Measurements from ENCODE around the gene NKX6-2. TPM values are rescaled to one million over a fixed set of nuclear protein-coding genes. Genes with fewer than 3 reads are reported as not detected.
A peak's percentile ranks its signal among the peaks of the same experiment; 100 is the strongest.

The NKX6-2 gene
- total and polyA plus RNA-seq, 2 experiments from 2014 or later = 0.24 to 9.3 TPM

GRCh38 chr10:132783165-132783939, 2.6 kb downstream of the NKX6-2 start:
- no peak for DNase-seq (ENCODE audit: low spot score)
- Histone ChIP-seq H3K9me2 (ENCODE audit: insufficient read depth) (no peaks in the 10 kb centered on the region), H2AFZ (no peak overlapping the region), H3K79me2 (replicated peaks; ENCODE audit: insufficient read depth) (no peaks in the 10 kb centered on the region), H3K27ac (ENCODE audit: low read depth) (no peak overlapping the region), H3K36me3 (ENCODE audit: insufficient read depth) (no peaks in the 10 kb centered on the region), H3K4me1 (ENCODE audit: insufficient read depth) (peaks cover 7% of the 10 kb centered on the region), H3K4me2 (peak overlapping the region; percentile 72), H4K20me1 (replicated peaks; ENCODE audit: insufficient read depth) (peaks cover 12% of the 10 kb centered on the region), H3K4me3 (0 out of 2 replicates have a peak overlapping the region, but pooled peaks have one; percentile 43), H3K27me3 (ENCODE audit: insufficient read depth) (peaks cover 68% of the 10 kb centered on the region), H3F3A (replicated peaks; ENCODE audit: low read depth) (no peaks in the 10 kb centered on the region)
- TF ChIP-seq EZH2 (IDR thresholded peaks at IDR 0.05; ENCODE audit: low read depth, unreplicated experiment) = peak; percentile 59
- TF ChIP-seq ZNF331 (CRISPR knock-in tag; IDR thresholded peaks at IDR 0.05; ENCODE audit: low read depth) = no peak
- Mint-ChIP-seq H3K36me3 (ENCODE audit: low read depth) (peaks cover 3% of the 10 kb centered on the region; the same call in 2 of the 3 replicates), H3K4me3 (peak overlapping the region; percentile 62; the same call in 2 of the 3 replicates), H3K27me3 (ENCODE audit: insufficient read depth, low read depth, poor library complexity) (peaks cover 62% of the 10 kb centered on the region), H3K9me3 (no peaks in the 10 kb centered on the region), H3K27ac (no peak overlapping the region), H3K4me1 (peaks cover 14% of the 10 kb centered on the region)
- no peak for ATAC-seq

- H4K20me1 ChIP-seq (replicated peaks; ENCODE audit: insufficient read depth) = peaks cover 12% of the 10 kb centered on the region
- no peak overlapping the region for H3K4me2 ChIP-seq
- H3K4me1 ChIP-seq (ENCODE audit: insufficient read depth) = peaks cover 7% of the 10 kb centered on the region
- no peaks in the 10 kb centered on the region for H3K36me3 ChIP-seq (ENCODE audit: insufficient read depth)
- H3K27me3 ChIP-seq (ENCODE audit: insufficient read depth) = peaks cover 50% of the 10 kb centered on the region
- no peak overlapping the region for H3K4me3 ChIP-seq
- H3K36me3 Mint-ChIP-seq (ENCODE audit: low read depth) = peaks cover 3% of the 10 kb centered on the region; the same call in 2 of the 3 replicates
- H3K4me3 Mint-ChIP-seq = no peak overlapping the region
- H3K9me3 Mint-ChIP-seq = no peaks in the 10 kb centered on the region
- H3K79me2 ChIP-seq (replicated peaks; ENCODE audit: insufficient read depth) = no peaks in the 10 kb centered on the region
- DNase-seq (ENCODE audit: low spot score) (no peak), ATAC-seq (no peak)
- H3K4me1 Mint-ChIP-seq = peaks cover 14% of the 10 kb centered on the region
- no peaks in the 10 kb centered on the region for H3K9me2 ChIP-seq (ENCODE audit: insufficient read depth)
- peaks cover 51% of the 10 kb centered on the region for H3K27me3 Mint-ChIP-seq (ENCODE audit: insufficient read depth, low read depth, poor library complexity)
- H2AFZ ChIP-seq = no peak overlapping the region
- H3K27ac Mint-ChIP-seq = no peak overlapping the region
- no peaks in the 10 kb centered on the region for H3F3A ChIP-seq (replicated peaks; ENCODE audit: low read depth)
- no peak overlapping the region for H3K27ac ChIP-seq (ENCODE audit: low read depth)
- TF ChIP-seq EZH2 (IDR thresholded peaks at IDR 0.05; ENCODE audit: low read depth, unreplicated experiment) (no peak), JUNB (IDR thresholded peaks at IDR 0.05; ENCODE audit: unreplicated experiment) (no peak), STAT1 (IDR thresholded peaks at IDR 0.05; ENCODE audit: unreplicated experiment) (no peak), CREB1 (CRISPR knock-in tag; IDR thresholded peaks at IDR 0.05; ENCODE audit: low read depth) (no peak), ZNF114 (CRISPR knock-in tag; IDR thresholded peaks at IDR 0.05) (no peak), ZNF462 (CRISPR knock-in tag; IDR thresholded peaks at IDR 0.05) (no peak), CTCF (conservative IDR thresholded peaks at IDR 0.05; ENCODE audit: low read depth in 2 of 2) (no peak), REST (IDR thresholded peaks at IDR 0.05; ENCODE audit: unreplicated experiment) (no peak)
Observed at GRCh38 chr10:132781556-132781955, 4.4 kb downstream of the NKX6-2 start.
